SU-DHL-6 (cell line): ENCODE results near the gene CHSY1.

Experiments used
- H2AFZ ChIP-seq: fragments of 200-600 bp; sonication (generic); 2 replicates; pipeline ENCODE4 v1.6.1; 2014; ENCODE audit warnings: low read depth, mild to moderate bottlenecking, moderate library complexity, mixed read lengths, antibody characterized with exemption, low read length; ENCODE audit not compliant: severe bottlenecking
- H3F3A ChIP-seq: fragments of 200-600 bp; shearing (Covaris generic); 2 replicates; pipeline ENCODE4 v1.6.0; 2016; ENCODE audit warnings: antibody characterized with exemption, mild to moderate bottlenecking; ENCODE audit not compliant: insufficient read depth
- H3K27ac ChIP-seq: fragments of 200-600 bp; sonication (generic); 2 replicates; pipeline ENCODE4 v1.5.1; 2016; ENCODE audit warnings: low read depth, mild to moderate bottlenecking, low read length, moderate library complexity, mixed read lengths
- H3K27me3 ChIP-seq: fragments of 200-600 bp; sonication (generic), shearing (Covaris generic); 2 replicates; pipeline ENCODE4 v1.6.0; 2014; ENCODE audit warnings: mild to moderate bottlenecking, low read length
- H3K36me3 ChIP-seq: fragments of 200-600 bp; sonication (generic); 2 replicates; pipeline ENCODE4 v1.6.1; 2014; ENCODE audit warnings: mild to moderate bottlenecking, low read length, mixed read lengths
- H3K4me2 ChIP-seq: fragments of 300-600, 200-600 bp; shearing (Covaris generic), sonication (generic); 2 replicates; pipeline ENCODE4 v1.6.0; 2014; ENCODE audit warnings: low read length, low read depth, mild to moderate bottlenecking; ENCODE audit not compliant: poor library complexity, severe bottlenecking
- H3K4me3 ChIP-seq: fragments of 200-600 bp; sonication (generic); 2 replicates; pipeline ENCODE4 v1.5.1; 2014; ENCODE audit warnings: antibody characterized with exemption, low read length, mild to moderate bottlenecking, mixed read lengths; ENCODE audit not compliant: insufficient read depth, poor library complexity, severe bottlenecking
- H3K79me2 ChIP-seq: fragments of 200-600 bp; sonication (generic); 2 replicates; pipeline ENCODE4 v1.6.1; 2014; ENCODE audit warnings: mild to moderate bottlenecking, low read length, moderate library complexity; ENCODE audit not compliant: insufficient read depth
- H3K9ac ChIP-seq: fragments of 200-600 bp; sonication (generic); 2 replicates; pipeline ENCODE4 v1.7.0; 2014; ENCODE audit warnings: mild to moderate bottlenecking, low read length
- H3K9me2 ChIP-seq: fragments of 200-600 bp; sonication (generic); replicated peaks from 2 replicates; pipeline ENCODE4 v1.6.1; 2014; ENCODE audit warnings: low read length; ENCODE audit not compliant: insufficient read depth
- H3K9me3 ChIP-seq: fragments of 200-600 bp; sonication (generic); 2 replicates; pipeline ENCODE4 v1.6.1; 2014; ENCODE audit warnings: low read length, mixed read lengths; ENCODE audit not compliant: insufficient read depth
- H4K20me1 ChIP-seq: fragments of 200-600 bp; sonication (generic); 2 replicates; pipeline ENCODE4 v1.6.1; 2014; ENCODE audit warnings: low read depth, mild to moderate bottlenecking, antibody characterized with exemption, low read length, moderate library complexity, mixed read lengths
- EZH2phosphoT487 ChIP-seq: fragments of 200-600 bp; sonication (generic), shearing (Covaris generic); conservative IDR thresholded peaks from 2 replicates; pipeline ENCODE4 v1.6.1; 2018; ENCODE audit warnings: mild to moderate bottlenecking, antibody characterized with exemption, low read length, moderate library complexity, mixed read lengths
- TF ChIP-seq, protein P1 (sequence below): fragments of 200-600 bp; sonication (generic); IDR thresholded peaks from one replicate; pipeline ENCODE4 v1.5.1; 2017; ENCODE audit warnings: antibody characterized with exemption, mild to moderate bottlenecking, low read length, moderate library complexity; ENCODE audit not compliant: insufficient read depth, poor library complexity, severe bottlenecking

CHSY1 gene

DNA sequence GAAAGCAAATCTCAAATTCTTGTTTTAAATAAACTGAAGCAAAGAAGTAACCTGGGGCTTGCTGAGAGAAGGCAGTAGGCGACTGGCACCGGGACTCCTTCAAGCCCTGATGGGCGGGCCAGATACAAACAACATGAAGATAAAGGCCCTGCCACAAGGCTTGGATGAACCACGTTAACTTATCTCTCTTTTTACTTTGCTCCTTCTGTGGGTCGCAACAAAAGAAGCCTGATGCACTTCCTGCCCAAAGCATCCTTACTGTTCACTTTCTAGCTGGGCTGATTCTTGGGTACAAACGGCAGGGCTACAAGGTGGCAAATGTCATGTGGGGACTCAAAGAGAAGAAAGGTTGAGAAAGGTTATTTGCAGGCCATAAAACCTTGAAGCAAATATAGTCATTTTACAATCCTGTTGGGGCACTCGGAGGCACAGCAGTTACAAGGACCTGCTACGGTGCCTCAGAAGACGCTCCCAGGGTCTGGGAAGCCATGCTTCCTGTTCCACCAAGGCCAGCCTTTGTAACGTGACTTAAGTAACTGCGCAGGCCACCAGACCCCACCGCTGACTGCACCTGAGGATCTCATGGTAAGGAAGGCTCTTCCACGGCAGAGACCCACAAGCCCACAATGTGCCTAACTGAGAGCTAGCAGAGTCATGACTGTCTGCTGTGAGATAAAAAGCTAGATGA, 71.1 kb downstream of the CHSY1 start:
- Histone ChIP-seq H3K9me2 (no peaks in the 10 kb centered on the region), H3K9ac (no peak overlapping the region), H3K4me3 (no peak overlapping the region), H3K4me2 (no peak overlapping the region), H3K36me3 (no peaks in the 10 kb centered on the region), H3K27ac (no peak overlapping the region), H2AFZ (no peak overlapping the region), H4K20me1 (no peaks in the 10 kb centered on the region), H3K27me3 (no peaks in the 10 kb centered on the region), H3K79me2 (peaks cover 8% of the 10 kb centered on the region), H3F3A (peaks cover 4% of the 10 kb centered on the region), H3K9me3 (no peaks in the 10 kb centered on the region)
- no peak for TF ChIP-seq EZH2phosphoT487

DNA sequence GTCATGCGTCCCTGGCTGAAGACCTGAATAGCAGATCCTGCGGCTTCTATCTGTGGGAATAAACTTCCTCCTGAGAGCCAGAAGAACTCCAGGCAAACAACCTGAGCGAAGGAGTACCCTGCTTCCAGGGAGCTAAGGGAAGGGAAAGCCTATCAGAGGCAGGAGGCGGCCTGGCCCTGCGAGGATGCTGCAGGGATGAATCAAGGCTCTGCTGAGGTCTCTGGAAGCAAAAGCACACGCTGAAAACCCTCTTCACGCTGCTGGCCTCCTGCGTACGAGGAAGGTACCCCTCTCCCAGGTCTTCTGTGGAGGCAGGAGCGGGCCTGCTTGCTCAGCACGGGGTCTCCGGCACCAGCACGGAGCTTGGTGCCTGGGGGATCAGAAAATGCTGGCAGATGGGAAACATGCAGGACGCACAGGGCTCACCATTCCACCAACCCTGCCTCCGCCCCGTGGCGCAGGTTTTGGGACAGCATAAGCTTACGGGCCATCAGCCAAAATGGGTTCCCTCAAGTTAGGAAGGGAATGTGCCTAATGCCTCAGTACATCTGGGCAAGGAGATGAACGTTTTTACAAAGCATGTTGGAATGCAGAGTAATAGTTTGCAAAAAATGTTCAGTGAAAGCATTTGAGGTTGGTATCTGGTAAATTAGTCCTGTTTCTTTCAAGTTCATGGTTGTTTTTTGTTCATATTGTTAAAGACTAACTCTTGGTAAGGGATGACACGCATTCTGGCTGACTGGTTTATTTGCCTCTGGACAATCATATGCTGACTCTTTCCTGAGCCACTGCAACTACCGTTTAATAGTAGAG, 72.3 kb downstream of the CHSY1 start:
- Histone ChIP-seq H4K20me1 (no peaks in the 10 kb centered on the region), H3K27me3 (no peaks in the 10 kb centered on the region), H3K9ac (no peak overlapping the region), H3K4me3 (no peak overlapping the region), H3K9me3 (no peaks in the 10 kb centered on the region), H3K79me2 (peaks cover 8% of the 10 kb centered on the region), H3F3A (peaks cover 4% of the 10 kb centered on the region), H3K4me2 (no peak overlapping the region), H3K36me3 (no peaks in the 10 kb centered on the region), H3K9me2 (no peaks in the 10 kb centered on the region), H3K27ac (no peak overlapping the region), H2AFZ (no peak overlapping the region)
- TF ChIP-seq, protein P1, sequence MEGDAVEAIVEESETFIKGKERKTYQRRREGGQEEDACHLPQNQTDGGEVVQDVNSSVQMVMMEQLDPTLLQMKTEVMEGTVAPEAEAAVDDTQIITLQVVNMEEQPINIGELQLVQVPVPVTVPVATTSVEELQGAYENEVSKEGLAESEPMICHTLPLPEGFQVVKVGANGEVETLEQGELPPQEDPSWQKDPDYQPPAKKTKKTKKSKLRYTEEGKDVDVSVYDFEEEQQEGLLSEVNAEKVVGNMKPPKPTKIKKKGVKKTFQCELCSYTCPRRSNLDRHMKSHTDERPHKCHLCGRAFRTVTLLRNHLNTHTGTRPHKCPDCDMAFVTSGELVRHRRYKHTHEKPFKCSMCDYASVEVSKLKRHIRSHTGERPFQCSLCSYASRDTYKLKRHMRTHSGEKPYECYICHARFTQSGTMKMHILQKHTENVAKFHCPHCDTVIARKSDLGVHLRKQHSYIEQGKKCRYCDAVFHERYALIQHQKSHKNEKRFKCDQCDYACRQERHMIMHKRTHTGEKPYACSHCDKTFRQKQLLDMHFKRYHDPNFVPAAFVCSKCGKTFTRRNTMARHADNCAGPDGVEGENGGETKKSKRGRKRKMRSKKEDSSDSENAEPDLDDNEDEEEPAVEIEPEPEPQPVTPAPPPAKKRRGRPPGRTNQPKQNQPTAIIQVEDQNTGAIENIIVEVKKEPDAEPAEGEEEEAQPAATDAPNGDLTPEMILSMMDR, result no peak
- no peak for TF ChIP-seq EZH2phosphoT487

DNA sequence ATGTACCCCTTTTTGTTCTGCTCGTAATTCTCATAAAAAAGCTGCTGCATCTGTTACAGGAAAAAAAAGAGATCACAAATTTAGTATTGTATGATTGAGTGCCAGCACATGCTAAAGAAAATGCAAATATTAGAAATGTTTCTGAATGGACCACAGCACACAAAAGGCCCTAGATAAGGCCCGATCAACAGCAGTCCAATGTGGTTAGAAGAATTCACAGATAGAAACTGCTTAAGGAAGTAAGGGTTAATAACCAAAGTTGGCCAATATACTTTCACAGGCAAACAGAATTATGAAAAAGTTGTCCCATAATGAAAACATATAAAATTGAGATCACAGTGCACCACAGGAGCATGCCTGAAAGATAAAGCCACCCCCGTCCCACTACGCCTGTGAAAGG, 72.9 kb downstream of the CHSY1 start:
- no peak overlapping the region for H3K4me2 ChIP-seq
- H3K9me3 ChIP-seq, result no peaks in the 10 kb centered on the region
- H2AFZ ChIP-seq, result no peak overlapping the region
- H3K27me3 ChIP-seq, result no peaks in the 10 kb centered on the region
- H3K79me2 ChIP-seq, result peaks cover 8% of the 10 kb centered on the region
- no peak overlapping the region for H3K9ac ChIP-seq
- no peaks in the 10 kb centered on the region for H3K9me2 ChIP-seq
- no peak overlapping the region for H3K4me3 ChIP-seq
- H3K27ac ChIP-seq, result no peak overlapping the region
- H3F3A ChIP-seq, result peaks cover 4% of the 10 kb centered on the region
- H4K20me1 ChIP-seq, result no peaks in the 10 kb centered on the region
- H3K36me3 ChIP-seq, result no peaks in the 10 kb centered on the region
- TF ChIP-seq, protein P1, result no peak
- no peak for TF ChIP-seq EZH2phosphoT487

DNA sequence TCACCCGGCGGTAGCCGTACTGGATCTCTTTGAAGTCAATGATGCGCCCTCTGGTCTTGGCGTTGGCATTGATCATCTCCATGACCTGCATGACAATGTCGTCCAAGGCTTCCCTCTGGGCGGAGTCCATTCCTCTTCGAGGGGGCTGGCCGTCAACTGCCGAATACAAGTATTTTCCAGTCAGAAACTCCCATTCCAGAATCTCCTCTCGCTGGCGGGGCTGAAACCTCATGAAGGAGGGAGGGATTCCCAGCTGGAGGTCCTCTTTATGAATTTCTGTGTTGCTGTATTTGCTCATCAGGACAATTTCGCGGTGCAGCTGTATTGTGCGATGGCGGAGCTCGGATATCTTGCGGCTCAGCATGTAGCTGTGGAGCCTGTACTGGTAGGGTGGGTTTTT, 73.4 kb downstream of the CHSY1 start:
- Histone ChIP-seq H4K20me1 (no peaks in the 10 kb centered on the region), H3K79me2 (peaks cover 8% of the 10 kb centered on the region), H3K9ac (no peak overlapping the region), H3K4me3 (no peak overlapping the region), H2AFZ (no peak overlapping the region), H3K36me3 (no peaks in the 10 kb centered on the region), H3K9me3 (no peaks in the 10 kb centered on the region), H3K27ac (no peak overlapping the region), H3F3A (peaks cover 4% of the 10 kb centered on the region), H3K4me2 (no peak overlapping the region), H3K27me3 (no peaks in the 10 kb centered on the region), H3K9me2 (no peaks in the 10 kb centered on the region)
- TF ChIP-seq EZH2phosphoT487, result no peak
- TF ChIP-seq, protein P1, result no peak
